Islet precursor cell (in vitro differentiated cells): ENCODE measurements around the gene GPR37.

Source experiments
- DNase-seq: peaks from one replicate; pipeline ENCODE4 v3.0.0-alpha.2; 2018

GPR37 gene

GRCh38 chr7:124779194-124779593, 13.6 kb upstream of the GPR37 start:
- no peak for DNase-seq

GRCh38 chr7:124777268-124777667, 11.7 kb upstream of the GPR37 start:
- DNase-seq = no peak

DNA sequence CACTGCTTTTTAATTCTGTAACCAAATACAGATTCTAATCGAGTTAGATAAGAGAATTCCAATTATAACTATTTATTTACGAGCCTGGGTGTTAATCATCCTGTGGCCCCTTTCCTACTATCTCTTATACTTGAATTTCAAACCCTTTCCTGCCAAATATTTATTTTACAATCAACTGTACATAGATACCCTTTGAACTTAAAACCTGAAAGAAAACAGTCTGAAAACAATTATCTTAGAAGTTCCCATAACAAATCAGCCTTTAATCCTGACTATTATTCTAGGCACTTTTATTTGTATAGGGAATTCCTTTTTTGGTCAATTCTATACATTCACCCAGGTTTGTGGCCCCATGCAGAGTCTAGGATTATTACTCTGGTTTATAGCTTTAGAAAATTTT, 10.6 kb upstream of the GPR37 start:
- DNase-seq = no peak

DNA sequence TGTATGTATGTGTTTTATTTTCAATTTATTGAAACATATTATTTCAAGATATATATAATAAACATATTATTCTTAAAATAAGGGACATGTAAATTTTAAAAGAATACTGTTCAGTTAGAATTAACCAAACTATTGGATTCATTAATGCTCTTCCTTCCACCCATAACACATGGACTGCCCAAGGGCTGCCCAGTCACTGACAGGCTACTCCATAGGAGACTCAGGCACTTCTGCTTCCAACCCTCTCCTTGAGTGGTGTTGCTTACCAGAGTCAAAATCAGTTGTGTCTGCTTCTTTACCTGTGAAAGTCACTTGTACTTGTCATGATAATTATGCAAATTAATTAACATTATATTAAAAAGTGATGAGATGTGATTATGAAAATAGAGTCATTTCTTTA, 9.8 kb upstream of the GPR37 start:
- DNase-seq = no peak

GRCh38 chr7:124773938-124774337, 8.3 kb upstream of the GPR37 start:
- no peak for DNase-seq

DNA sequence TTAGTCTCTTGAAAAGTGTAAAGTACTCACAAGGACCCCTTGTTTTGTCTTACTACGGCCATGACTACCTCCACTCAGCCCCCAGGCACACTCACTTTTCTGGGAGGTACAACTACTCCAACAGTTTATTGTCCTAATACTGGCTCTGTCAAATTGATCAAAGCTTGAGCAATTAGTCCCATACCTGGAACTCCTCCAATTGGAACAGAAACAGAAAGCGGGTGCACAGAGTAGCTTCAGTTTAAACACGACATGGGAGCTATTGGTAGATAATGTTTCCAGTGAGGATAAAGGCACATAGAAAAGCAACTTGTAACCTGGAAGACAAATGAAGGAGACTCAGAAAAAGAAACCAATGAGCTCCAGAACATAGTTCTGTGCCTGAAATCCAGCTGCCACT, 7.7 kb upstream of the GPR37 start:
- DNase-seq = no peak

- no peak for DNase-seq
Observed at GRCh38 chr7:124769136-124769535, 3.5 kb upstream of the GPR37 start.

DNA sequence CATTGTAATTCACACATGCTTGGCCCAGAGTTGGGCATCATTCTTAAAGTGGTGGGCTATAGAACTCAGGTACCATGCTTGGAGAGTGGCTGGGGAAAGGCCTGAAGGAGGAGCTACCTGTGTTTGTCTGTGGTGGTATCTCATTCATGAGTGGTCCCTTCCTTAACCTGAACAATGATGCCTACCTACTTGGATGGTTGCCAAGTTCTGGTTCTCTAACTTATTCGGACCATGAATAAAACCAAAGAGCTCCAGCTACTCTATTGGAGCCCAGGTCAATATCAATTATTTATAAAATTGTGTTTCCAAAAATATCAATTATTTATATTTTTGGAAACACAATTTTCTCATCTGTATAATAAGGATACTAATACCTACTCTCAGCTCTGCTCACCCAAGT, 2.9 kb upstream of the GPR37 start:
- DNase-seq = no peak

DNA sequence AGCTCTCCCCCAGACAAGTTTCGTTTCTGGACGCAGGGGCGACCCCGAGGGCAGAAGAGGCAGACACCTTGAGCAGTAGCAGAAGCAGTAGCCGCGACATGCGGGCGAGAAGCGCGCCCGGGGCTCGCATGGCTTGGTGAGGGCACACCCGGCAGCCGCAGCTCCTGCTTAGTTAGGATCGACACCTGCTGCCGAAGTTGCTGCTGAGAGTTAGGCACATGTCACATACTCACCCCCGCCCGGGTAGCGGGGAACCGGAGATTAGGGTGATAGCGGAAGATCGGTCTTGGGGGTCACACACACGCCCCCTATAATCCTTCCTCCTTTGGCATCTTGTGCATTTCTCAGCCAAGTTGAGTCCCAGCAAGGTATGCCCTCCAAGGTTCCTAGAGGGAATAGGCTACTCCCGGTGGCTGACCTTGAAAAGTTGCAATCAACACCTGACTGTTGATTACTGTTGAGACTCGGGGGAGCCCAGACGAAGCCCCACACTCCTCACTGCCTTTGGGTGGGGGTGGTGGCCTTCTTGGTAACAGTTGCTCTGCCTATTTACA, 668 bp downstream of the GPR37 start:
- DNase-seq = peak; percentile 70

- peak; percentile 66 for DNase-seq
Observed at GRCh38 chr7:124764051-124764846, 1.3 kb downstream of the GPR37 start.

DNA sequence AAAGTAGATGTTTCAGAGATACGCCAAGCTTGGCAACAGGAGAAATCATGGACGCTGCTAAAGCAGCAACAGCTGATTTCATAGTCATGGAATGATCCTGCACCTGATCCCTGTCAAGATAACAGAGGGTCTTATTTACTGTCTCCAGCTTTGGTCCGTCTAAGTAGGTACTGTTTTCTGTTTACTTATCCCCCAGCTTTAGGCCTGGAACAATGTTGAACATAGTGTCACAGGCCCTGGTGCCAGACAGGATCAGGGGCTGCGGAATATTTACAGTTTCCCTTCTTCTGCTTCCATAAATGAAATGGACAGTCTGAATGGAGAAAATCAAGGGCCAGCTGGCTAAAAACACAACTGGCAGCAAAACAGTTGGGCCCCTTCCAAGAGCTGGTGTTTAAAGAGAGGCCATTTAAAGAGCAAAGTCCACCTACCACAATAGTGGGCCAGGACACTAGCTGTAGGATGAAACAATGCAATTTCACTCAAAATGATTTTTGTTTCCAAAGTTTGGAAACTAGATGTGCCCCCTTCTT, 2.9 kb downstream of the GPR37 start:
- DNase-seq = peak; percentile 59

DNA sequence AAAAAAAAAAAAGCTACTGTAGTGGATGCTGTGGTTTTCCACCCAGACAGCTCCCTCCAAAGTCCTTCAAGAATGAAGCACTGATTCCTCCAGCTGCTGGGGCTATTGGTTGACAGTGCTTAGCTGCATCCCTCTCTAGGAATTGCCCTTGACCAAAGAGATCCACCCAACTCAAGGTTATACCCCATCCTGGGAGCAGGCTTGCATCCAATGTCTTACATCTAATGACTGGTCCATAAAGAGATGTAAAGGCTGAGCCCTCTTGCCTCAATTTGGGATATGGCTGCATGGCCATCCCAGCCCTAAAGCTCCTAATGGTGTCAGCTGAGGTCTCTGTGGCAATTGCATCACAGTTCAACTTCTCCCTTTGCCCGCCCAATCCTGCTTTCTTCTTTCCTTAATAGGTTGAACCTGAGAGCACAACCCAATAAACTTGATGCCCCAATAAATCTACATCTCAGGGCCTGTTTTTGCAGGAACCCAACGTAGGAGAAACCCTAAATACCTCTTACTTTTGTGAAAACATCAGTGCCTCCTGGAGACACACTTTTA, 4.4 kb downstream of the GPR37 start:
- DNase-seq = no peak

- DNase-seq = no peak
Observed at GRCh38 chr7:124758327-124758726, 7.3 kb downstream of the GPR37 start.

- no peak for DNase-seq
Observed at GRCh38 chr7:124754576-124755268, 10.9 kb downstream of the GPR37 start.

DNA sequence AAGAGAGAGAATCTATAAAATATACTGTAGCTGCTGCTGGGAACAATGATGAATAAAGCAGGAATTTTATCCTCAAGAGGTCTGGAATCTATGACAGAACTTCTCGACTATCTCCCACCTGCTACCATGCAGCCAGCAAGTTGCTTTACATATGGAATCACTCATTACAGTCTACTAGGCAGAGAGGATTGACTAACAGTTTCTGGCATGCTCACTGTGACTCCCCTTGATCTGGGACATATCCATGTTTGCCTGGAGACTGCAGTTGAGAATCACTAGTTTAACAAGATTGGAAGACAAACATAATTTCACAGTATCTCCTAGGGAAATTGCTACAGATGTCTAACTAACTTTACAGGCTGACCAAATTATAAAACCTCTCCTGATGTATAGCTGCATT, 13.3 kb downstream of the GPR37 start:
- DNase-seq = no peak

GRCh38 chr7:124751027-124751426, 14.6 kb downstream of the GPR37 start:
- no peak for DNase-seq

GRCh38 chr7:124747072-124747471, 18.5 kb downstream of the GPR37 start:
- DNase-seq = no peak

DNA sequence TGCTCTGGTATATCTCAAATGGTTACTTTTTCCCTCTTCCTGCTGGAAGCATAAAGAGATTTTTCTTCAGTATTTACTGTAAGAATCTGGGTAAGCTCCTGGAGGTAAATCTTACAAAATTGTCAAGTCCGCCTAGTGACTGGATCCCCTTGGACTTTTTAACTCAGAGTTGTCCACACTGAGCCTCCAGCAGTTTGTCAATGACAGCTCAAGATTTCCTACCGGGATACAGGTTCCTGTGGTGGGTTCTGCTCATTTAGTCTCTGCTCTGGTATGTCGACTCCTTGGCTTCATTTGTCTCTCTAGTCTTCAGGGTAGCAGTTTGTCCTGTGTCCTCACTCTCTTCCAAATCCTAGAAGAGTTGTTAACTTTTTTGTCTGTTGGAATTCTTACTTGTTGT, 27.0 kb downstream of the GPR37 start:
- peak; percentile 52 for DNase-seq

- no peak for DNase-seq
Observed at GRCh38 chr7:124737760-124738300, 27.8 kb downstream of the GPR37 start.

DNA sequence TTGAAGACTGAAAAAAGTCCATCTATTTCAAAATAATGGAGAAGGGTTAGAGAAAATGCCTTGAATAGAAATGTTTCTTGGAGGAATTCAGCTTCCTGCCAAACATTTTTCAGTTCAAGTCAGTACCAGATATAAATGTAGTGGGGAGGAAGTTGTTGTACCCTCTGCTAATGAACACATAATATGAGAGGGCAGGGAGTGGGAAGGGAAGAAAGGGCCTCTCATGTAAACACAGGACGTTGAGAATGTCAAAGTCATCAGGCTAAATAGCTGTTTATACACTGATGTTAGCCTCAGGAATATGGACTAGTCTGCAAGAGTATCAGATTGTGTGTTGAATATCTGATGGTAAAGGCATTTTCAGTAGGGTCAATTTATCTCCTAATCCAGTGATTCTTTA, 37.0 kb downstream of the GPR37 start:
- no peak for DNase-seq

- no peak for DNase-seq
Observed at GRCh38 chr7:124724507-124725192, 40.9 kb downstream of the GPR37 start.

DNA sequence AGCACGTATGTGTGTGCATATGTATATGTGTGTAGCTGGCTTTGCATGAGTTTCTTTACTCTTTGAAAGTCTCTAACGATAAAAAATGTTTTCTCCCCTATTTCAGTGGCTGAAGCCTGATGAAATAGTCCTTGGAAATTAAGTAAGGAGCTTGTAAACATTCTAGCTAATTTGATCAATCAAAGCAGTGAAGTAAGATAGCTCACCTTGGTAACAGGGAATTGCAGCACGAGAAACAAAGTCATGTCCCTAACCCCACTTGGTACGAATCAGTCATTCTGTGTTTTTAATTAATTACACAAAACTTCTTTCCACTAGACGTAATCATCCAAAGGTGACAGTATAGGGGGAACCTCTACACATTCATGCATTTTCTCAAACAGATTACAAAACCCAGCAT, 41.5 kb downstream of the GPR37 start:
- DNase-seq = no peak

DNA sequence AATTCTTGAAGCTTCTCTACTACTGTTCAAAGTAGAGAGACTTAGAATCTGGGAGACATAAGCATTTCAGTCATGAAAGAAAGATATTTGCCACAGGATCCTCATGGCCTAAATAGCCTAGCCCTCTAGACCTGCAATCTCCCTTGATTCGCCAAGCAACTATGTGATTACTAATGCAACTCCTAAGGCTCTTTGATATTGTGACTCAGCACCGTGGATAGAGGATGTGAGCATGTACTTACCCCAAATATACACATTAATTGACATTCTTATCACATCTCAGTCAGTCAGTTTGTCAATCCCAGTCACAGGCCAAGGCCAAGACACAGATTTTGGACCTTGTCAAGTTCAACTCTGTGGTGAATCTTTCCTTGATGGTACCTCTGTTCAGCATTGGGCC, 42.6 kb downstream of the GPR37 start:
- peak; percentile 64 for DNase-seq
